ENCODE data around the gene SLC12A1. TPM values are rescaled to one million over a fixed set of nuclear protein-coding genes. Genes with fewer than 3 reads are reported as not detected.

SLC12A1 gene
- total RNA-seq, 4 donors from 2014 or later, result not detected

DNA sequence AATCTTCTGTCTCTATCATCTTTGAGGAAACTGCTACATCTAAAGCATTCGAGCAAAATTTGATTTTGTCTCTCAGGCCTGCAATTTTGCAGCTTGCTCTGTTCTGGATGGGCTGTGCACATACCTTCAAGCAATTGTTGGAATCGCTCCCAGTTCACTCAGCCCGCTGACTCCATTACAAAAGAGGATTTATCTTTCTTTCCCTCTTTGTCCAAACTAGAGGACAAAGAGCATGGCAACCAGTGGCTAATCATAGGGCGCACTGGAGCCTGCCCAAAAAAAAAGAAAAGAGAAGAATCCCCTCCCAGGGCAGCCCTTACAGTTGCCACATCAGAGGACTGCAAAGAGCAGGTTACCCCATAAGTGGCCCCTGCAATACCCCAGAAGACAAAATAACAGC is 76.1 kb downstream of the SLC12A1 start:
- TF ChIP-seq, protein P1, sequence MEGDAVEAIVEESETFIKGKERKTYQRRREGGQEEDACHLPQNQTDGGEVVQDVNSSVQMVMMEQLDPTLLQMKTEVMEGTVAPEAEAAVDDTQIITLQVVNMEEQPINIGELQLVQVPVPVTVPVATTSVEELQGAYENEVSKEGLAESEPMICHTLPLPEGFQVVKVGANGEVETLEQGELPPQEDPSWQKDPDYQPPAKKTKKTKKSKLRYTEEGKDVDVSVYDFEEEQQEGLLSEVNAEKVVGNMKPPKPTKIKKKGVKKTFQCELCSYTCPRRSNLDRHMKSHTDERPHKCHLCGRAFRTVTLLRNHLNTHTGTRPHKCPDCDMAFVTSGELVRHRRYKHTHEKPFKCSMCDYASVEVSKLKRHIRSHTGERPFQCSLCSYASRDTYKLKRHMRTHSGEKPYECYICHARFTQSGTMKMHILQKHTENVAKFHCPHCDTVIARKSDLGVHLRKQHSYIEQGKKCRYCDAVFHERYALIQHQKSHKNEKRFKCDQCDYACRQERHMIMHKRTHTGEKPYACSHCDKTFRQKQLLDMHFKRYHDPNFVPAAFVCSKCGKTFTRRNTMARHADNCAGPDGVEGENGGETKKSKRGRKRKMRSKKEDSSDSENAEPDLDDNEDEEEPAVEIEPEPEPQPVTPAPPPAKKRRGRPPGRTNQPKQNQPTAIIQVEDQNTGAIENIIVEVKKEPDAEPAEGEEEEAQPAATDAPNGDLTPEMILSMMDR (IDR thresholded peaks at IDR 0.05; ENCODE audit: low read depth), result no peak

DNA sequence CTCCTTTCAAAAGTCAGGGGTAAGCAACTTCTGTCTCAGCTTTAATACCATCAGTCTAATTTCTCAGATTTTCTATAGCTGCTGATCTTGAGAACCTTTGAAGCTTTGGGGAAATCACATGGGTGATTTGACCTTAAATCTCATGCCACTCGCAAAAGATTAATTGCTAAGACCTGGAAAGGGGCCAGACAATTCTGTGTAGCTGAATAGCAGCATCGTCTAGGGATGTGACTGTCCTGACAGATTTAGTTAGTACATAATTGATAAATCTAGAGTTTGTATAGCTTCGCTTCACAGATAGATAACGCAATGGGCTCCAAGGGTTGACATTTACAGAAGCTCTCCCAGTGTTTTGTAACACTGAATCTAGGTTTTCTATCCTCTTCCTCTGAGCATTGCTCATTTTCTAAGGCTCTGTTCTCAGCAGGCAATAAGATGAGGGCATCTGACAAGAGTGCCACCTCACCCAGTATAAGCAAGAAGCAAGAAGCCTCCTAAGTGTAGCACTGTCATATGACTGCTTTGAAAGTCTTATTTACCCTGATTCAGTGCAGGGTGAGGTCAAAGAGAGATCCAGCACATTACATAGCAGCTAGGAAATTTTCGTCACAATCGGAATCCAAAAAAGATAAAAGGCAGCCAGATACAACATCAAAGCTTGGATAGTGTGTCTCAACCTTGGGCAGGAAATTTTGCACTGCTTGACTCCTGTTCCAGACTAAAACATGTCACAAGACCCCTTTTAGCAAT is 77.5 kb downstream of the SLC12A1 start:
- TF ChIP-seq, protein P1 (IDR thresholded peaks at IDR 0.05; ENCODE audit: low read depth), result no peak

DNA sequence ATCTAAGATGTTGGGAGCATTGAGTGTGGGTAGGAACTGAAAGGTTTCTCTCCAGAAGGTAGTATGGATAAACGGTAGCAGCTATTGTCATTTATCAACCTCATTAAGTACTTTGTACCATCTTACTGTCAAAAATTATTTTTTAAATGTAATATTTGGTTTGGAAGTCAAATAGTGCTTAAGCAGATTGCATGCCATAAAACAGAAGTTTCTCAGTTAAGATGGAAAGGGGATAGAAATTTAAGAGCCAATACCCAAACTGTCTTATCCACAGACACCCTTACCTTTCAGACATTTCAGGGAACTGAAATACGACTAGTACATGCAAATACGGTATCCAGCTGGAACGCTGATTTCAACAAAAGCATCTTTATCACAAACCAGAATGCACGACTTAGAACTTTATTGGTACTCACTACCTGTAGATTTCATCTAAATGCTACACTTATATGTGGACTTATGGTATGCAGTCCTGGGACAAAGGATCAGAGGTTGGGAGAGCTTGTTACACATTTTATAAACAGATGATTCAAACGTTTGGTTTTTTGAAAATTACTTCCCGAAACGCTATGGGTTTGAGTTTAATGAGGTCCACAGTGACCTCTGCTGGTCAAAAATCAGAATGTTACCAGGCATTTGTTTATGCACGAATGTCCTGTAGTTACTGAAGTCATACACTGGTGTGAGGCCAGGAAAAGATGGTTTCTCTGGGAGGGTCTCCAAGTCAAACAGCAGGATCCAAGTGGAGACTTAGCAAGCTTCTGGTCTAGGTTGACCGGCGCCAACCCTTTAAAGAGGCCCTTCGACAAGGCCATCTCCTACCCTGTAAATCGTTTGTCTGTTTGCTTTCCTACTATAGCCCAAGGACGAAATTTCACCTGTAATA is 79.5 kb downstream of the SLC12A1 start:
- TF ChIP-seq, protein P1 (IDR thresholded peaks at IDR 0.05; ENCODE audit: low read depth), result no peak

DNA sequence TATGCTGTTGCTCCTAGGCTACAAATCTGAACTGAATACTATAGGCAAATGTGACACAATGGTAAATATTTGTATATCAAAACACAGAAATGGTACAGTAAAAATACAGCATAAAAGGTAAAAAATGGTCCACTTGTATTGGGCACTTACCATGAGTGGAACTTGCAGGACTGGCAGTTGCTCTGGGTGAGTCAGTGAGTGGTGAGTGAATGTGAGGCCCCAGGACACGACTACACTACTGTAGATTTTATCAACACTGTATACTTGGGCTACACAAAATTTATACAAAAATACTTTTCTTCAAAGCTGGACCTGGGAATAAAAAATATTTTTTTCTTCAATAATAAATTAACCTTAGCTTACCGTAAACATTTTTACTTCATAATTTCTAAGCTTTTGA is 83.5 kb downstream of the SLC12A1 start:
- TF ChIP-seq, protein P1 (IDR thresholded peaks at IDR 0.05; ENCODE audit: low read depth), result no peak

DNA sequence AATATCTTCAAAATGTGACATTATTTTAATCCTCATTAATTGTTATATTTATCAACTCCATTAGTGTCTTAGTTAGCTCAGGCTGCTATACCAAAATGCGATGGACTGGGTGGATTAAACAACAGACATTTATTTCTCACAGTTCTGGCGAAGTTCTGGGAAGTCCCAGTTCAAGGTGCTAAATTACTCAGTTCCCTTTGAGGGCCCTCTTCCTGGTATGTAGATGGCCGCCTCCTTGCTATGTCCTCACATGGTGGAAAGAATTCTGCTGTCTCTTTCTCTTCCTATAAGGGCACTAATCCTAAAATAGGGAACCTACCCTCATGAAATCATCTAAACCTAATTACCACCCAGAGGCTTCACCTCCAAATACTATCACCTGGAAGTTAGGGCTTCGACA is 86.4 kb downstream of the SLC12A1 start:
- TF ChIP-seq, protein P1 (IDR thresholded peaks at IDR 0.05; ENCODE audit: low read depth), result no peak

DNA sequence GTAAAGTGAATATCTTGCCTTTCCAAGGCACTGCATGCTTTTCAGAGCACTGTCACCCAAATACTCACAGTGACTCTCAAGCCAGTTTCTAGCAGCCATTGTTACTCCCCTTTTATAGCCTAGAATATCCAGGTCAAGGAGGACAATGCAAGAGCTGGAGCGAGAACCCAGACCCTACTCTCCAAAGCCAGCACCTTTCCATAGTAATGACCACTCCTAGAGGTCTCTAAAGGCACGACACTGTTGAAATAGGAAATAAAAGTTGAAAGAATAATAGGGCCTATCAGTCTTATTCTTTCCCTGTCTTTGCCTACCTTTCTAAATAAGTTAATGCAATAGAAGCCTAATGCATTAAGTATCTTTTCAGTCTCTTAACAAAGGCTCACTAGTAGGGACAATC is 91.6 kb downstream of the SLC12A1 start:
- TF ChIP-seq, protein P1 (IDR thresholded peaks at IDR 0.05; ENCODE audit: low read depth), result no peak

DNA sequence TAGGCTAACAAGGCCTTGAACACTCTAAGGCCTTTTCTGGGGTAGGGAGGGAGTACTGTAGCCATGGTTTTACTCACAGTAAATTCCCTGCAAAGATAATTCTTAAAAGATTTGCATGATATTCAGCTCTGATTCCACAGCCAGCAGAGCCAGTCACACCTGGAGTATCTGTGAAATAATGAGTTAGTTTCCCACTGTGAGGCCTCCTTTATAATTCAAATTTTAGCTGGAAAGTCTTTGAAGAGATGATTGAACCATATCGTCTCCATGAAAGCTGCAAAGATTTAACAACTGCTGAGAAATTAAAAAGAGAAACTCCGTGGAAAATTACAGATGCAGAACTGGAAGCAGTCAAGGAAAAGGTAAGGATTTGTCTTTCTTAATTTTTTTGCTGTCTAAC is 92.8 kb downstream of the SLC12A1 start:
- TF ChIP-seq, protein P1 (IDR thresholded peaks at IDR 0.05; ENCODE audit: low read depth), result no peak
